ENCODE measurements around the gene MAP9. TPM values are rescaled to one million over a fixed set of nuclear protein-coding genes. Genes with fewer than 3 reads are reported as not detected.
"Not testable (repeated sequence)": the region's sequence is repeated elsewhere in the genome, so short reads cannot be mapped to it uniquely, and the experiment has no call there.

The MAP9 gene
- 3.2 and 5.4 TPM in 2 replicates for total RNA-seq (2014; rRNA removed; shearing (Covaris generic))
- 13.4 and 13.8 TPM in 2 replicates for total RNA-seq (2022)
- Bru-seq, nascent RNA = percentile 66 among the genes with signal in this experiment
- percentile 53 among the genes with signal in this experiment for BruChase-seq, experiment 1, labeled RNA remaining after a 6-hour chase
- percentile 72 among the genes with signal in this experiment for BruChase-seq, experiment 2, labeled RNA remaining after a 2-hour chase
- long read RNA-seq, full-length matches to known transcripts = 2 of 6 reads
- long read RNA-seq, partial matches to known transcripts = 0 of 6 reads
- long read RNA-seq, other reads (novel, unspliced or antisense) = 4 of 6 reads

- Histone ChIP-seq H3K27ac (ENCODE audit: low read depth, low read length, poor library complexity, severe bottlenecking) (peak within 1 kb of the TSS; percentile 64), H3K9me3 (ENCODE audit: low read length) (no peaks in the 10 kb centered on the region), H3K4me3 (ENCODE audit: low read depth, low read length, poor library complexity, severe bottlenecking) (peak within 1 kb of the TSS; percentile 71), H4K20me1 (ENCODE audit: insufficient read depth, low read length) (no peaks in the 10 kb centered on the region), H3K9me2 (ENCODE audit: insufficient read depth, low read length) (no peaks in the 10 kb centered on the region), H2AFZ (ENCODE audit: low read length) (peak within 1 kb of the TSS; percentile 99), H3K4me1 (ENCODE audit: insufficient read depth, low read length, poor library complexity, severe bottlenecking) (peaks cover 16% of the 10 kb centered on the region), H3K79me2 (ENCODE audit: insufficient read depth, low read depth, low read length) (peaks cover 16% of the 10 kb centered on the region; the same call in 1 of the 2 replicates), H3K4me2 (ENCODE audit: low read length) (peak within 1 kb of the TSS; percentile 86), H3K36me3 (ENCODE audit: insufficient read depth, low read length) (peaks cover 4% of the 10 kb centered on the region; the same call in 1 of the 2 replicates)
- peak; percentile 98 for DNase-seq (ENCODE audit: low spot score)
- TF ChIP-seq CTCF (conservative IDR thresholded peaks at IDR 0.05; ENCODE audit: low read length) (no peak), EZH2phosphoT487 (IDR thresholded peaks at IDR 0.05; ENCODE audit: borderline replicate concordance, low read depth, low read length) (no peak)
- no TSS peak for BruUV-seq (replicated peaks)
- POLR2A ChIA-PET = no interaction called here
- intact Hi-C loops (cut with micrococcal nuclease; ENCODE audit: unreplicated experiment) = no loop called here
- CTCF ChIA-PET (ENCODE audit: unreplicated experiment) = no interaction called here
These were observed at the start of gene MAP9 for GRCh38 chr4:155376387-155377268. Gene MAP9 (minus strand): TSS chr4:155376965. CDS start chr4:155375850, 1,115 bp downstream.

GRCh38 chr4:155424778-155425177, 48.0 kb upstream of the MAP9 start:
- BruUV-seq (replicated peaks); H3K79me2 ChIP-seq (ENCODE audit: insufficient read depth, low read depth, low read length); H3K27ac ChIP-seq (ENCODE audit: low read depth, low read length, poor library complexity, severe bottlenecking); CTCF ChIA-PET (ENCODE audit: unreplicated experiment); H3K9me2 ChIP-seq (ENCODE audit: insufficient read depth, low read length); H3K4me1 ChIP-seq (ENCODE audit: insufficient read depth, low read length, poor library complexity, severe bottlenecking); intact Hi-C loops (cut with micrococcal nuclease; ENCODE audit: unreplicated experiment); H2AFZ ChIP-seq (ENCODE audit: low read length); H3K4me3 ChIP-seq (ENCODE audit: low read depth, low read length, poor library complexity, severe bottlenecking); H3K36me3 ChIP-seq (ENCODE audit: insufficient read depth, low read length); POLR2A ChIA-PET; DNase-seq (ENCODE audit: low spot score); H3K4me2 ChIP-seq (ENCODE audit: low read length); H4K20me1 ChIP-seq (ENCODE audit: insufficient read depth, low read length); H3K9me3 ChIP-seq (ENCODE audit: low read length): not testable (repeated sequence)

- no peak overlapping the region for H3K4me2 ChIP-seq (ENCODE audit: low read length)
- ChIA-PET CTCF (ENCODE audit: unreplicated experiment) (no interaction called here), POLR2A (no interaction called here)
- H2AFZ ChIP-seq (ENCODE audit: low read length) = no peak overlapping the region
- H3K9me2 ChIP-seq (ENCODE audit: insufficient read depth, low read length) = no peaks in the 10 kb centered on the region
- H3K4me1 ChIP-seq (ENCODE audit: insufficient read depth, low read length, poor library complexity, severe bottlenecking) = no peaks in the 10 kb centered on the region
- H3K79me2 ChIP-seq (ENCODE audit: insufficient read depth, low read depth, low read length) = no peaks in the 10 kb centered on the region
- DNase-seq (ENCODE audit: low spot score) = no peak
- BruUV-seq (replicated peaks) = no TSS peak
- H3K4me3 ChIP-seq (ENCODE audit: low read depth, low read length, poor library complexity, severe bottlenecking) = no peak overlapping the region
- H3K36me3 ChIP-seq (ENCODE audit: insufficient read depth, low read length) = no peaks in the 10 kb centered on the region
- 0 out of 2 replicates have a peak, but pooled peaks cover 5% of the 10 kb centered on the region for H3K9me3 ChIP-seq (ENCODE audit: low read length)
- TF ChIP-seq CTCF (conservative IDR thresholded peaks at IDR 0.05; ENCODE audit: low read length) (no peak), EZH2phosphoT487 (IDR thresholded peaks at IDR 0.05; ENCODE audit: borderline replicate concordance, low read depth, low read length) (no peak)
- H3K27ac ChIP-seq (ENCODE audit: low read depth, low read length, poor library complexity, severe bottlenecking) = no peak overlapping the region
- intact Hi-C loops (cut with micrococcal nuclease; ENCODE audit: unreplicated experiment) = no loop called here
- H4K20me1 ChIP-seq (ENCODE audit: insufficient read depth, low read length) = no peaks in the 10 kb centered on the region
These were observed 46.9 kb upstream of the MAP9 start for GRCh38 chr4:155423671-155424070.

All from OCI-LY7 (cell line).